Motor neuron (in vitro differentiated cells): ENCODE results near the gene GAS6. TPM values are rescaled to one million over a fixed set of nuclear protein-coding genes. Genes with fewer than 3 reads are reported as not detected.
A peak's percentile ranks its signal among the peaks of the same experiment; 100 is the strongest.

Source experiments
- ATAC-seq, 8 experiments: fragments of 200-7000 bp; cut with Tn5 transposase; replicated peaks in 6 of 8; 2 replicates each; pipeline ENCODE4 v1.8.0; 2021; ENCODE audit warnings: mild to moderate bottlenecking in 8 of 8, moderate library complexity in 8 of 8
- H3K27ac ChIP-seq, 2 donors: fragments of 250-450 bp; sonication (Bioruptor Pico); 2 replicates each; pipeline ENCODE4 v1.9.0; 2021; ENCODE audit warnings: antibody characterized with exemption in 2 of 2, mild to moderate bottlenecking in 2 of 2, moderate library complexity in 1 of 2
- H3K4me1 ChIP-seq, 2 donors: fragments of 250-450 bp; sonication (Bioruptor Pico); replicated peaks in 1 of 2; 2 replicates each; pipeline ENCODE4 v1.6.1; 2021; ENCODE audit warnings: antibody characterized with exemption in 2 of 2, mild to moderate bottlenecking in 2 of 2, moderate library complexity in 1 of 2
- H3K4me3 ChIP-seq, 5 donors: fragments of 250-450 bp; sonication (Bioruptor Pico); 2 replicates each; pipeline ENCODE4 v1.9.0; 2021; ENCODE audit warnings: antibody characterized with exemption in 5 of 5, mild to moderate bottlenecking in 5 of 5, moderate library complexity in 4 of 5
- WGBS, 10 experiments: fragments of 450-650 bp; shearing (Covaris generic); methylation state at CpG; one replicate each; pipeline ENCODE4 v1.0.0; 2022; 5-methylcytosine and 5-hydroxymethylcytosine counted together
- in situ Hi-C, 9 experiments: fragments of 400-800 bp; cut with MboI; loops; one replicate each; pipeline ENCODE4 v1.15.0; 2021; ENCODE audit warnings: low sequenced_read_pairs in 9 of 9, low pct_unique_long_range_greater_than_20kb in 2 of 9; ENCODE audit not compliant: unreplicated experiment in 9 of 9
- total RNA-seq, 8 experiments: library from RNA; unstranded; fragments of 300-600 nt; gene quantifications; 2 replicates each; pipeline versions ENCODE4 v1.2.3 to v1.2.4, GENCODE V29; 2022

GAS6 gene
- total RNA-seq, 8 experiments from 2014 or later = 3.7 to 37.8 (median 6.8) TPM

- 34 to 100% (median 48%) methylated on average over 1 to 3 of the region's 12 CpGs; no CpG with 5 or more reads in 3 of the 10 experiments for WGBS, 10 experiments
- H3K27ac ChIP-seq = no peak overlapping the region
- H3K4me1 ChIP-seq = no peaks in the 10 kb centered on the region
- ATAC-seq = no peak
- no peak overlapping the region for H3K4me3 ChIP-seq
- in situ Hi-C loops = no loop called here
Measured at GRCh38 chr13:113787694-113788093, 76.2 kb downstream of the GAS6 start.

DNA sequence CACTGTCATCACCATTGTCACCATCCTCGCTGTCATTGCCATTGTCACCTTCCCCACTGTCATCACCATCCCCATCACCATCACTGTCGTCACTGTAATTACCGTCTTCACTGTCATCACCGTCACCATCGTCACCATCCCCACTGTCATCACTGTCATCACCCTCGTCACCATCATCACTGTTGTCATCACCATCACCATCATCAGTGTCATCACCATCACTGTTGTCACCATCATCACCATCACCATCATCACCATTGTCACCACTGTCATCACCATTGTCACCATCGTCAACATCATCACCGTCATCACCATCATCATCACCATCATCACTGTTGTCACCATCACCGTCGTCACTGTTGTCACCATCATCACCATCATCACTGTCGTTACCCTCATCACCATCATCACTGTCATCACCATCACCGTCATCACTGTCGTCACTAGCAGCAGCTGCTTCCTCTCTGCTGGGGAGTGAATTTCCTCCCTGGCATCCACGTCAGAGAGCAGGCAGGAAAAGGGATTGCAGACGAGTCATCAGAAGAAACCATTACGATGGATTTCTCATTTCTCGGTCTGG lies 77.5 kb downstream of the GAS6 start:
- Histone ChIP-seq H3K4me1 (no peaks in the 10 kb centered on the region), H3K27ac (no peak overlapping the region), H3K4me3 (no peak overlapping the region)
- 68 to 92% (median 84%) methylated on average over 3 to 14 of the region's 17 CpGs for WGBS, 10 experiments
- in situ Hi-C loops = no loop called here
- peak in 1 of 8 experiments; percentile 47 for ATAC-seq

GRCh38 chr13:113785051-113786010 lies 78.5 kb downstream of the GAS6 start:
- H3K27ac ChIP-seq = no peak overlapping the region
- H3K4me1 ChIP-seq = no peaks in the 10 kb centered on the region
- H3K4me3 ChIP-seq = no peak overlapping the region
- WGBS, 10 experiments = 44 to 93% (median 63%) methylated on average over 1 to 11 of the region's 19 CpGs; no CpG with 5 or more reads in 1 of the 10 experiments
- peak in 2 of 8 experiments; percentile 20 to 27 for ATAC-seq
- in situ Hi-C loops = no loop called here

- in situ Hi-C loops = no loop called here
- ATAC-seq = no peak
- no peak overlapping the region for H3K4me3 ChIP-seq
- H3K27ac ChIP-seq = no peak overlapping the region
- WGBS, 10 experiments = 60 to 100% (median 80%) methylated on average over 2 to 4 of the region's 5 CpGs; no CpG with 5 or more reads in 1 of the 10 experiments
- H3K4me1 ChIP-seq = no peaks in the 10 kb centered on the region
Measured at GRCh38 chr13:113784645-113785024, 79.2 kb downstream of the GAS6 start.

- Histone ChIP-seq H3K4me1 (no peaks in the 10 kb centered on the region), H3K27ac (no peak overlapping the region), H3K4me3 (no peak overlapping the region)
- in situ Hi-C loops = no loop called here
- WGBS, 10 experiments = 50 to 77% (median 68%) methylated on average over 1 to 9 of the region's 10 CpGs
- no peak for ATAC-seq
Measured at GRCh38 chr13:113783966-113784644, 79.8 kb downstream of the GAS6 start.

GRCh38 chr13:113783200-113783881 lies 80.5 kb downstream of the GAS6 start:
- peak in 1 of 8 experiments; percentile 76 for ATAC-seq
- no peak overlapping the region for H3K27ac ChIP-seq
- no peaks in the 10 kb centered on the region for H3K4me1 ChIP-seq
- 40 to 86% (median 62%) methylated on average over 3 to 9 of the region's 12 CpGs; no CpG with 5 or more reads in 6 of the 10 experiments for WGBS, 10 experiments
- in situ Hi-C loops = no loop called here
- H3K4me3 ChIP-seq = no peak overlapping the region

DNA sequence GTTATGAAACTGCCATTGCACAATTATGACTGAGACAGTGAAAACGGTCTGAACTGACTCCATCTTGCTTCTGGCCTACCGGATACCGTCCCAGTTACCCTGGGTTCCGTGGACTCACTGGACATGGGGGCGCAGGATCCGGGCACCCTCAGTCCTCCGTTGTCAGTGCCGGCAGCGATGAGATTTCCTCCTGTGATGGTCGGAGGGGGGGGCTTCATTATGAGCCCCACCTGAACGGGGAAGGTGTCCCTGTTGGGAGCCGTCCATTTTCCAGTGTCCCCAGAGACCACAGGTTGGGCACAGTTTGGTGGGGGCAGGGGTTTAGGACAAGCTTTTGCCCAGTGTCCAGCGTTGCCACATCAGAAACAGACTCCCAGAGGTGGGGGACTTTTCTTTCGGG lies 81.4 kb downstream of the GAS6 start:
- Histone ChIP-seq H3K27ac (no peak overlapping the region), H3K4me3 (no peak overlapping the region), H3K4me1 (peaks cover 0 to 4% of the 10 kb centered on the region in 2 donors)
- 37 to 94% (median 72%) methylated on average over 2 to 9 of the region's 14 CpGs; no CpG with 5 or more reads in 3 of the 10 experiments for WGBS, 10 experiments
- in situ Hi-C loops = no loop called here
- no peak for ATAC-seq

GRCh38 chr13:113781571-113781970 lies 82.3 kb downstream of the GAS6 start:
- peaks cover 0 to 4% of the 10 kb centered on the region in 2 donors for H3K4me1 ChIP-seq
- in situ Hi-C loops = no loop called here
- H3K27ac ChIP-seq = no peak overlapping the region
- no peak overlapping the region for H3K4me3 ChIP-seq
- no peak for ATAC-seq
- WGBS, 10 experiments = 36 to 83% (median 60%) methylated on average over 1 to 2 of the region's 2 CpGs; no CpG with 5 or more reads in 1 of the 10 experiments

DNA sequence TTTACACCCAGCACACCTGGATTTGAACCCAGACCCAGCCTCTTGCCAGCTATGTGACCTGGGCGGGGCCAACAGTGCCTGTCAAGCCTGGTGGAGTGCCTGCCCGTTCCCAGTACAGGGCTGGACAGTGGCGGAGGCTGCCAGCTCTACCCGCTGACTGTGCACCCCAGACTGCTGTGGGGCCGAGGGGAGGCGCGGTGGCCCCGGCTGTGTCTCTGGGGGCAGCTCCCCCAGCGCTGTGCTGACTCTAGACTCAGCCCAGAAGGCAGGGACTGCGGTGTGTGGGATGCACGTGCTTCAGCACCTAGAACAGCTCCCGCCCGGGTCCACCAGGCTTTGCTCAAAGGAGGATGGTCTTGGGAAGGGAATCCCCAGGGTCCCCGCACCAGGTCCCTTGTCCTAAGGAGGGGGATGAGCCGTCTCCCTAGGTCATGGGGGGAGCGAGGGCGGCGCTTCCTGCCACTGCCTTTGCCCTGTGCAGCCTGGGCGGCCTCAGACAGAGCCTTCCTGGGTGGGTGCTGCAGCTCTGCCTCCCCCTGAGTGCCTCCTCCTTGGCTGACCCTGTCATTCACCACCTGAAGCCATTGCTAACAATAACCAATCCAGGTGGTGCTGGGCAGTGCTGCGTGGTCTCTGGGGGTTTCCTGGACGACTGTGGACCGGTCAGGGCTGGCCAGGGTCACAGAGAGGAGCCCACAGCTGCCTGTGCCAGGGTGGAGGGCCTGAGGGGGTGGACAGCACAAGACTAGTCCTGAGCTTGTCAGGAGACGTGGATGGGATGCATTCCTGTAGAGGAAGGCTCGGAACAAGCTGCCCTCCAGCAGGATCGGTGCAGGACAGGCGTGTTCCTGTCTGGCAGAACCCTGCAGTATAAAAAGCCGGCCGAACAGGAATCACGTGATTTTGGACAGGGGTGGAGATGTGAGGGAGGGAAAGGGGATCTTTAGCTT lies 86.3 kb downstream of the GAS6 start:
- in situ Hi-C loops = no loop called here
- Histone ChIP-seq H3K4me1 (peaks cover 3 to 4% of the 10 kb centered on the region in 2 donors), H3K4me3 (no peak overlapping the region), H3K27ac (no peak overlapping the region)
- 0 to 68% (median 23%) methylated on average over 1 to 11 of the region's 29 CpGs; no CpG with 5 or more reads in 5 of the 10 experiments for WGBS, 10 experiments
- ATAC-seq = peak; percentile 66 to 89 (median 72)

DNA sequence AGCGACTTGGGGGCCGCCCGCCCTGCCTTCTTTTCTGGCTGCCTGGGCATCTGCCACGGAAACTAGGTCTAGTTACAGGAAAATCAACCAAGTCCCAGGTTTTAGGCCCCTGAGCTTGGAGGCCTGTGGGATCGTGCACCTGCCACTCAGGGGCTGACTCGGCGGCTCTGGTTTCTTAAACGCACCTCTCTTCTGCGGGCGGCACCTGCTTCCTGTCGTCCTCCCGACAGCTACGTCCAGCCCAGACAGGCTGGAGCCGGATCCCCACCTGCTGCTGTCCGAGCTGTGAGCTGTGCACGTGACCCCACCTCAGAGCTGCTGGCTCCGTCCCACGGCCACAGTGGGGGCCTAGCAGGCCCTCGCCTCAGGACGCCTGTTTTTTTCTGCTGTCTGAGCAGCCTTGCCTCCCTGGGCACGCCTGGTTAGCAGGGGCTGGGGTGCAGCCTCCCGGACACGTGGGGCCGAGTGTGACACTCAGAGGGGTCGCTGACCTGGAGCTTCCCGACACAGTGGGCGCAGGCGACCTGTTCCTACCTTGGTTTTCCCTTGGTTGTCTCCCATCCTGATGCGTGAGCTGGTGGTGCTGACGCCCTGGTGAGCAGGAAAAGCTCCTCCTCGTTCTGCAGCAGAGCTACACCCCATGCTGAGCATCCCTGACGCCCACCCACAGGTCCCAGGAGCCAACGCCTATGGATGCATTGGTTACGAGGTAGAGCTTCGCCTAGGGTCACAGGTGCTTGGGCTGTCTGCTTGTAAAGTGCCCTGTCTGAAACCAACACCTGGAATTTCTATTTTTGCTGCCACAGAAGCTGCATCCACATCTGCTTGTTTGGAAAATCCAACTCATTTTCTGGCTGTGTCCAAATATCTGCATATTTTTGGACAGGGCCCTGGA lies 87.4 kb downstream of the GAS6 start:
- Histone ChIP-seq H3K4me1 (peaks cover 3 to 4% of the 10 kb centered on the region in 2 donors), H3K27ac (no peak overlapping the region), H3K4me3 (no peak overlapping the region)
- 60 to 80% (median 69%) methylated on average over 1 to 5 of the region's 35 CpGs; no CpG with 5 or more reads in 5 of the 10 experiments for WGBS, 10 experiments
- in situ Hi-C loops = no loop called here
- ATAC-seq = peak in 4 of 8 experiments; percentile 32 to 69 (median 58)
